Measurements from ENCODE around the gene SNRPA.
A peak's percentile ranks its signal among the peaks of the same experiment; 100 is the strongest.

SNRPA gene

DNA sequence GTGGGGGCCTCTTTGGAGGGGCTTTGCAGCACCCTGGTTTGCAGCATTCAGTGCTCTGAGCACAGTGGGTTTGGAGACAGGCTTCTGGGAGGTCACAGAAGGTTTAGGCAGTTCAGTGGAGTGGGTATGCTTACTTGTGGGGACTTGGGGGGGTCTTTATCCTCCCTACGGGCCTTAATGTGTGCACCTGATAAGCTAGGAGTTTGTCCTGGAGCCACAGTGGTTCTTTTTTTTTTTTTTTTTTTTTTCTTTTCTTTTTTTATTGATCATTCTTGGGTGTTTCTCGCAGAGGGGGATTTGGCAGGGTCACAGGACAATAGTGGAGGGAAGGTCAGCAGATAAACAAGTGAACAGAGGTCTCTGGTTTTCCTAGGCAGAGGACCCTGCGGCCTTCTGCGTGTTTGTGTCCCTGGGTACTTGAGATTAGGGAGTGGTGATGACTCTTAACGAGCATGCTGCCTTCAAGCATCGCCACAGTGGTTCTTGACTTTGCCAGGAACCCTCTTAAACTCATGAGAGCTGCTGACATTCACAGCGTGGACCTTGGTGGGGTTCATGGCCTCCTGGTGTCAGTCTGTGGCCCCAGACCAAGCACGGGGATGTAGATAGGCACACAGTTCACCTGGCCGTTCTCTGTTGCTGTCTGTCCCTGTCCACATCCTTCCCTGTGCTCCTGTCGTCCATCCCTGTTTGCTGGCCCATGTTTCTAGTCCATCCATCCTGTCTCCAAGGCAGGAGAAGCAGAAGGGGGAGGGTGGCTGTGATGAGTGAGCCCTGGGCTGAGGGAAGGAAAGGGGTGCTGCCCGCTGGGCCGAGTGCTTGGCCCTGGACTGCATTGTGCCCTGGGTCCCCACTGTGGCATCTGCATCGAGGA is 50.7 kb downstream of the SNRPA start:
- ATAC-seq (ENCODE audit: low read depth), result no peak
- DNase-seq (ENCODE audit: low spot score in 2 of 2), result no peak
- H3K4me3 Mint-ChIP-seq, result peak overlapping the region; percentile 99
- H3K36me3 Mint-ChIP-seq, result peaks cover 19% of the 10 kb centered on the region
- H3K27ac Mint-ChIP-seq, result peak overlapping the region; percentile 52
- H3K9me3 Mint-ChIP-seq, result no peaks in the 10 kb centered on the region
- H3K27me3 Mint-ChIP-seq, result no peaks in the 10 kb centered on the region
- H3K4me1 Mint-ChIP-seq, result peaks cover 68% of the 10 kb centered on the region

DNA sequence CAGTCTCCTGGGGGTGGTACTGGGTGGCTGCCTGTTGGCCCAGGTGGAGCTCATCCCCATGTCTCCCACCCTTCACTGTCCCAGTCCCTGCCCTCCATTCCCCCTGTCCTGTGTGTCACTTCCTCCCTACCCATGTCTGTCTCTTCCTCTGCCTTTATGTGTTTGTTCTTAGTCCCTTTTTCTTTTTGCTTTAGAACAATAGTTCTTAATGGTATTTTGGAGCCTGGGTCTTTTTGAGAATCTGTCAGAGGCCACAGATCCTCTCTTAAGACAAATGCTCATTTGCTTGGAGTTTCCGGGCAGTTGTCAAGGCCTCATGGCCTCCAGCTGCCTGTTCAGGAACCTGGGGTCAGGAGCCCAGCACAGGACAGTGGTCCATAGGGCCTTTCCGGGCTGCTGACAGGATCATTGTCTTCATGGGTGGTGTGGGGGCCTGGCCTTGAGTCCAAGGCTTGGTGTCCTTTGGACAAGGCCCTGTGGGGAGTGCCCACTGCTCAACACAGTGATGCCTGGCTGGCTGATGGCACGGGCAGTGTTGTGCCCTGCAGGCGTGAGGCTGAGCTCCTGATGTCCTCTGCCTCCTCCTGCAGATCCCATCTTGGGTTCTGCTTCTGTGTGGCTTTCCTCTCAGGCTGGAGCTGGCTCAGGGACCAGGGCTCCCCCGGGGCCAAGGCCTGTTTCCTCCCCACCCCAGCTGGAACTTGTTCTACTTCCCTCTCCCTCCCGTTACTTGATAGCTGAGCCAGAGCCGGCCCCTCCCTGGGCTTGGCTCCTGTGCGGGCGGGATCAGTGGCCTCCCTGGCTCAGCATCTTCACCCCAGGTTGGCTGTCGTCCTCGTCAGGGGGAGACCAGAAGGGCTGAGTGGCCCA is 51.5 kb downstream of the SNRPA start:
- no peak for ATAC-seq (ENCODE audit: low read depth)
- Mint-ChIP-seq H3K4me1 (peaks cover 68% of the 10 kb centered on the region), H3K36me3 (peaks cover 23% of the 10 kb centered on the region), H3K27me3 (no peaks in the 10 kb centered on the region), H3K27ac (peak overlapping the region; percentile 89), H3K4me3 (peak overlapping the region; percentile 81), H3K9me3 (no peaks in the 10 kb centered on the region)
- DNase-seq (ENCODE audit: low spot score in 2 of 2), result no peak

GRCh38 chr19:40803170-40803856 is 52.3 kb downstream of the SNRPA start:
- peaks cover 27% of the 10 kb centered on the region for H3K36me3 Mint-ChIP-seq
- H3K9me3 Mint-ChIP-seq, result no peaks in the 10 kb centered on the region
- peak overlapping the region; percentile 81 for H3K4me3 Mint-ChIP-seq
- ATAC-seq (ENCODE audit: low read depth) (no peak), DNase-seq (ENCODE audit: low spot score in 2 of 2) (no peak)
- no peaks in the 10 kb centered on the region for H3K27me3 Mint-ChIP-seq
- H3K4me1 Mint-ChIP-seq, result peaks cover 68% of the 10 kb centered on the region
- H3K27ac Mint-ChIP-seq, result peak overlapping the region; percentile 89

DNA sequence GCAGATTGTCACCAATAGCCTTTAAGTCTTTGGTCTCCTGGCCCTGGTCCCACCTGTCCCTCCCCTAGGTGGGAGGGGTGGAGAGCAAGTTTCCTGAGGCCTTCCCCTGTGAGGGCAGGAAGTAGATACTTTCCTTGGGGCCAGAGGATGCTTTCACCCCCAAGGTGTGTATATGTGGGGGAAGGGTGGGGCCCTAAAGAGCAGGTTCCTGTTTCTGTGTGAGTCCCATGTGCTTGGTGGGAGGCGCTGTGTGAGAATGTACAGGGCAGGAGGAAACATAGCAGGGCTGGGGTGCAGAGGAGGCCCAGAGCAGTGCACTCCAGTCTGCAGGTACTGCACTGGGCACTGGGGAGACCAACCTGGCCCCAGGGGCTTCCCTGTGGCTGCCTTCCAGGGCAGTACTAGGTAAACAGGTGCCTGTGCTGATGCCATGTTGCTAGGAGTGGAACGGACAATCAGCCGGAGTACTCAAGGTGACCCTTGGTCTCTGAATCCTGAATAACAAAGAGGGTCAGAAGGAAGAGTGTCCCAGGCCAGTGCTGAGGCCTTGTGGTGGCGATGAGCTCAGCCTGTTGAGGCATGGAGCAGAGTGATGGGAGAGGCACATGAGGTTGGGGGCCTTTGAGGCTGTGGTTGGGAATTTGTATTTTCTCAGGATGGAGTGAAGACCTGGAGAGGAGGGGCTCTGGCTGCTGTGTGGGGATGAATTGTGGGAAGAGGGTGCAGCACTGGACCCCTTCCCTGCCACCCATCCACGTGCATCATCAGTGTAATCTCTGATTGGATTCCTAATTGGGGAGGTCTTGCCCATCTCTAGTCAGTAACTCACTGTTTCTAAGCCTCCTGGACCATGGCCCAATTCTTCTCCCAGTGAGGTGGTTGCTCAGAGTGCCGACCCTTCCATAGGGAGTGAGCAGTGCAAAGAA is 53.1 kb downstream of the SNRPA start:
- ATAC-seq (ENCODE audit: low read depth), result peak; percentile 81
- DNase-seq (ENCODE audit: low spot score in 2 of 2), result peak; percentile 58 to 82
- peak overlapping the region; percentile 89 for H3K27ac Mint-ChIP-seq
- peak overlapping the region; percentile 81 for H3K4me3 Mint-ChIP-seq
- H3K9me3 Mint-ChIP-seq, result no peaks in the 10 kb centered on the region
- H3K36me3 Mint-ChIP-seq, result peaks cover 27% of the 10 kb centered on the region
- H3K4me1 Mint-ChIP-seq, result peaks cover 67% of the 10 kb centered on the region
- no peaks in the 10 kb centered on the region for H3K27me3 Mint-ChIP-seq

DNA sequence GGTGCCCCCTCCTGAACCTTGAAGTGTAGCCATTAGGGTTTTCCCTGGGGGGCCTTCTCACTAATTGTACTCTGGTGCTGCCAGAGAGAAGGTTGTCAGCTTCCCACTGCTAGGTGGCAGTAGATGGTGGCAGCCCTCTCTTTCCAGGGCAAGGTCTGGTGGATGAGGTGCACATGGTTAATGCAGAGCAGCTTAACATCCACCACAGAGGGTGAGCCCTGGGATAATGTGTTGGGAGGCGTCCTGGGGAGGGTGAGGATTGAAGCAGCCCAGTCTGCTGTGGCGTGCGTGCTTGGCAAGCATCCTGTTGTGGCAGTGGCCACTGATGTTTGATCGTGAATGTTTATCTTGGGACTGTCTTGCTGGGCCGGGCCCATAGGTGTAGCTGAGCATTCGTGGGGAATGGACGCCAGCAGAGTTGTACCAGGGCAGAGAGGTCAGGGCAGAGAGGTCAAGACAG is 53.8 kb downstream of the SNRPA start:
- no peak for DNase-seq (ENCODE audit: low spot score in 2 of 2)
- no peaks in the 10 kb centered on the region for H3K27me3 Mint-ChIP-seq
- H3K4me3 Mint-ChIP-seq, result peak overlapping the region; percentile 81
- H3K36me3 Mint-ChIP-seq, result peaks cover 26% of the 10 kb centered on the region
- H3K27ac Mint-ChIP-seq, result peak overlapping the region; percentile 89
- no peak for ATAC-seq (ENCODE audit: low read depth)
- H3K4me1 Mint-ChIP-seq, result peaks cover 66% of the 10 kb centered on the region
- H3K9me3 Mint-ChIP-seq, result no peaks in the 10 kb centered on the region

DNA sequence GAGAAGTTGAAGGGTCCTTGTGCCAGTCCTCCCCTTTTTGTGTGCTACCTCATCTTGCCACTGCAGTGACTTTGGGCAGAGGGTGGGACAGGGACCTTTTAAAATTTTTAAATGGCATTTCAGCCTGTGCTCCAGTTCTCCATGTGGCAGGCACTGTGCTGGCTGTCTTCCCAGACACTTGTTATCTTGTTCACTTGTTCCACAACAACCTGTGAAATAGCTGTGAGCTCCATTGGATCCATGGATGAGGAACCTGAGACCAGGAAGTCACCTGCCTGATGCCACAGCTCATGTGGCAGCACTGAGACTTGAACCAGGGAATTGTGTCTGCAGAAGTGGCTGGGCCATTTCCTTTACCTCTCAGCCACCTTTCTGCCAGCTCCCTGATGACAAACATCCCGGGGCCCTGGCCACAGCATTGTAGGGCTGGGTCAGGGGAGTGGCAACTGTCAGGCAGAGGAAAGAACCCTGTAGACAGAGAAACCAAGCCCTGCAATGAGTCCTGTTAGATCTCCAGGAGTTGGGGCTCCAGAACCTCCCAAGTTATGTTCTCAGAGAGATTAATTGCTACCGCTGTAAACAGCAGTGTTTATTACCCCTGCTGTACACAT is 54.4 kb downstream of the SNRPA start:
- no peaks in the 10 kb centered on the region for H3K9me3 Mint-ChIP-seq
- peaks cover 22% of the 10 kb centered on the region for H3K36me3 Mint-ChIP-seq
- DNase-seq (ENCODE audit: low spot score in 2 of 2) (no peak), ATAC-seq (ENCODE audit: low read depth) (no peak)
- peaks cover 64% of the 10 kb centered on the region for H3K4me1 Mint-ChIP-seq
- H3K27ac Mint-ChIP-seq, result peak overlapping the region; percentile 89
- peak overlapping the region; percentile 81 for H3K4me3 Mint-ChIP-seq
- no peaks in the 10 kb centered on the region for H3K27me3 Mint-ChIP-seq

DNA sequence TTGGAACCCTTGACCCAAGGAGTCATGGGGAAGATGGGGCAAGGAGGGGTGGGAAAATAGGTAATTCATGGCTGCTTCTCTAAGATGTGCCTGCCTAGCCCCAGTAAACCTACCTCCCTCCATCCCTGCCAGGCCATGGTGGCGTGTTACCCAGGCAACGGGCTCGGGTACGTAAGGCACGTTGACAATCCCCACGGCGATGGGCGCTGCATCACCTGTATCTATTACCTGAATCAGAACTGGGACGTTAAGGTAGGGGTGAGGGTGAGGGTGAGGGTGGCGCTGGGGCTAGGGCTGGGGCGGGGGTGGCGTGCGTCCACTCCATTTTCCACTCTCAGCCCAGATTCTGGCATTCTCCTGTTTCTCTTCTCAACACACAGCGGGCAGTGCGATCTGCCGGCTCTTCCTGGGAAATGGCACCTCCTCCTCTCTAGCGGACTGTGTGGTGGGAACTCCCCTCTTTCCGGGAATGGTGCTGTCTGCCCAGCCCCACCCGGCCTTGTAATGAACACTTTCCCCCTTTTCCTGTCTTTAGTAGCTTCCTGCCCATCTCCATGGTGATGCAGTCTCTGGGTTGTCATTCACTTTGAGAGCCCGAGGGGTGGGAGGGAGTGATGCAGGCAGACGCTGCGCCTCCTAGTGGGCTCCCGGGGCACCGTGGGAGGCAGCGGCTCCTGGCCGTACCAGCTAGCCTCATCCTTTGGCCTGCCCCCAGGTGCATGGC is 55.6 kb downstream of the SNRPA start:
- H3K27me3 Mint-ChIP-seq, result no peaks in the 10 kb centered on the region
- H3K4me1 Mint-ChIP-seq, result peaks cover 63% of the 10 kb centered on the region
- peak overlapping the region; percentile 70 for H3K4me3 Mint-ChIP-seq
- H3K9me3 Mint-ChIP-seq, result no peaks in the 10 kb centered on the region
- ATAC-seq (ENCODE audit: low read depth) (peak; percentile 26), DNase-seq (ENCODE audit: low spot score in 2 of 2) (peak; percentile 56 to 63)
- peaks cover 19% of the 10 kb centered on the region for H3K36me3 Mint-ChIP-seq
- peak overlapping the region; percentile 84 for H3K27ac Mint-ChIP-seq

GRCh38 chr19:40807147-40808020 is 56.4 kb downstream of the SNRPA start:
- peaks cover 60% of the 10 kb centered on the region for H3K4me1 Mint-ChIP-seq
- no peak for DNase-seq (ENCODE audit: low spot score in 2 of 2)
- no peaks in the 10 kb centered on the region for H3K9me3 Mint-ChIP-seq
- no peaks in the 10 kb centered on the region for H3K27me3 Mint-ChIP-seq
- H3K27ac Mint-ChIP-seq, result peak overlapping the region; percentile 84
- H3K36me3 Mint-ChIP-seq, result peaks cover 16% of the 10 kb centered on the region
- no peak for ATAC-seq (ENCODE audit: low read depth)
- H3K4me3 Mint-ChIP-seq, result peak overlapping the region; percentile 18

- no peaks in the 10 kb centered on the region for H3K27me3 Mint-ChIP-seq
- DNase-seq (ENCODE audit: low spot score in 2 of 2), result no peak
- no peak for ATAC-seq (ENCODE audit: low read depth)
- peaks cover 59% of the 10 kb centered on the region for H3K4me1 Mint-ChIP-seq
- no peaks in the 10 kb centered on the region for H3K9me3 Mint-ChIP-seq
- peak overlapping the region; percentile 83 for H3K27ac Mint-ChIP-seq
- no peak overlapping the region for H3K4me3 Mint-ChIP-seq
- H3K36me3 Mint-ChIP-seq, result peaks cover 15% of the 10 kb centered on the region
Measured at GRCh38 chr19:40808021-40808325, 57.0 kb downstream of the SNRPA start.

DNA sequence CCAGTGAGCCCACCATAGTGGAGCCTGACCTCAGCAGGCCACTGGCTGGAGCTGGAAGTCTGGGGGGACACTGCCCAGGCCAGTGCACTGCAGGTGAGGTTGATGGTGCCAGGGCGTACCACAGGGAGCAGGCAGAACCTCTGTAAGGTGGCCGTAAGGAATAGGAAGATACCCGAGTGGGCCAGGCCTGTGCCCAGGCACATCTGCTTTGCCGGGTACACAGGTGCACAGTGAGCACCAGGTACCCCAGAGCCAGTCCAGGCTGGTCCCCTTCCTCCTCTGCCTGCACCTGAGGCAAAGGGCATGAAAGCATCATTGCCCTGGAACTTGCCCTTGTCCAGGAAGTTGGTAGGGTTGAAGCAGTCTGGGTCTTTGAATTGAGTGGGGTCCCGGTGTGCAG is 57.5 kb downstream of the SNRPA start:
- ATAC-seq (ENCODE audit: low read depth) (no peak), DNase-seq (ENCODE audit: low spot score in 2 of 2) (no peak)
- Mint-ChIP-seq H3K4me3 (no peak overlapping the region), H3K27me3 (no peaks in the 10 kb centered on the region), H3K27ac (no peak overlapping the region), H3K4me1 (peaks cover 56% of the 10 kb centered on the region), H3K9me3 (no peaks in the 10 kb centered on the region), H3K36me3 (peaks cover 15% of the 10 kb centered on the region)

DNA sequence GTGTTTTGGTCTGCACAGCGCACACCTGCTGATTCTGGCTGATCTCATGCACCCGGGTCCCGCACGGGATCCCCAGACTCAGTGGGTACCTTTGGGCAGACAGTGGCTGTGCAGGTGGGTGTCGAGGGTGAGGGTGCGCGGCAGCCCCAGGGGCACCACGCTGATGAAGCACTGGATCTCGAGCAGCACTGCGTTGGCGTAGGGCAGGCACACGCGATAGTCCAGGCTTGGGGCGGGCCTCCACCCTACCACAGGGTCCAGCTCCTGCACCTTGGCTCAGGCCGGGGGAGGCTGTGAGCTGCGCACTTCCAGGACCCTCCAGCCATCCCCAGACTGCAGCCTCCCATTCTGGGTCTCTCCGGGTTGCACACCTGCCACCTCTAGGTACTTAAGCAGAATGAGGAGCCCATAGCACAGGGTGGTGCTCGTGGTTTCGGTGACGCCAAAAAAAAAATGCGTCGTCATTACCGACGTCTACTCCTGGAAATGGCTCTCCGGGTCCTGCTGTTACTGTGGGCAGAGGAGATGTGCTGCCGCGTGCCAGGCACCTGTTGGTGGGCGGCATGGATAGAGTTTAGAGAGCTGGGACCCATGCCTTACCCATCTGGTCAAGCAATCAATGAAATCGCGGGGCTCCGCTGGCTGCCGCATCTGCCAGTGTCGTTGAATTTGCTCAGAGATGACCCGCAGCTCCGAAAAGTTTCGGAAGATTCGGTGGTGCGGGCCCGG is 58.5 kb downstream of the SNRPA start:
- ATAC-seq (ENCODE audit: low read depth) (no peak), DNase-seq (ENCODE audit: low spot score in 2 of 2) (no peak)
- Mint-ChIP-seq H3K36me3 (peaks cover 12% of the 10 kb centered on the region), H3K27ac (no peak overlapping the region), H3K27me3 (no peaks in the 10 kb centered on the region), H3K4me1 (peaks cover 50% of the 10 kb centered on the region), H3K9me3 (no peaks in the 10 kb centered on the region), H3K4me3 (peak overlapping the region; percentile 17)
